GM23338 (cell line): ENCODE data around the gene GADD45B. TPM values are rescaled to one million over a fixed set of nuclear protein-coding genes. Genes with fewer than 3 reads are reported as not detected.

ENCODE experiments used
- ETS1 ChIP-seq: IDR thresholded peaks from 2 replicates; pipeline ENCODE4 v1.6.1; 2016; ENCODE audit warnings: antibody characterized with exemption
- EZH2 ChIP-seq: fragments of 200-600 bp; sonication (generic); IDR thresholded peaks from one replicate; pipeline ENCODE4 v1.8.0; 2017; ENCODE audit warnings: antibody characterized with exemption, mild to moderate bottlenecking, low read depth; ENCODE audit not compliant: unreplicated experiment
- JUNB ChIP-seq: IDR thresholded peaks from one replicate; pipeline ENCODE4 v1.6.1; 2016; ENCODE audit warnings: antibody characterized with exemption; ENCODE audit not compliant: unreplicated experiment
- POLR2AphosphoS5 ChIP-seq: IDR thresholded peaks from 2 replicates; pipeline ENCODE4 v1.6.1; 2016; ENCODE audit warnings: antibody characterized with exemption, low read depth
- REST ChIP-seq: IDR thresholded peaks from one replicate; pipeline ENCODE4 v1.6.1; 2018; ENCODE audit warnings: antibody characterized with exemption; ENCODE audit not compliant: unreplicated experiment
- STAT1 ChIP-seq: IDR thresholded peaks from one replicate; pipeline ENCODE4 v1.6.1; 2016; ENCODE audit warnings: antibody characterized with exemption; ENCODE audit not compliant: unreplicated experiment
- ZNF114 ChIP-seq: fragments of 250-450 bp; sonication (Bioruptor Pico); IDR thresholded peaks from 2 replicates; pipeline ENCODE4 v1.5.0; 2020; ENCODE audit warnings: mild to moderate bottlenecking, moderate library complexity
- ZNF331 ChIP-seq: fragments of 250-450 bp; sonication (Bioruptor Pico); IDR thresholded peaks from 2 replicates; pipeline ENCODE4 v1.5.0; 2020; ENCODE audit warnings: low read depth, mild to moderate bottlenecking, moderate library complexity
- ZNF462 ChIP-seq: fragments of 250-450 bp; sonication (Bioruptor Pico); IDR thresholded peaks from 2 replicates; pipeline ENCODE4 v1.5.0; 2020; ENCODE audit warnings: mild to moderate bottlenecking, moderate library complexity
- polyA plus RNA-seq: library from polyadenylated mRNA; unstranded; fragments of >200 nt; fragmentation: Nextera tagmentation; extraction: Ambion mirVana; gene quantifications from 2 replicates; pipeline ENCODE4 v1.2.1, GENCODE V29; 2016
- total RNA-seq: library from RNA; depleted of rRNA; stranded (reverse); fragments of >200 nt; shearing (Covaris generic); gene quantifications from 2 replicates; pipeline ENCODE4 v1.2.3, GENCODE V29; 2014

GADD45B gene
- total and polyA plus RNA-seq, 2 experiments from 2014 or later = 12.3 to 16.6 TPM

- TF ChIP-seq ZNF462 (CRISPR knock-in tag) (no peak), POLR2AphosphoS5 (no peak; the same call in 1 of the 2 replicates), ETS1 (no peak), JUNB (no peak), STAT1 (no peak), ZNF331 (CRISPR knock-in tag) (no peak), REST (no peak), ZNF114 (CRISPR knock-in tag) (no peak), EZH2 (no peak)
Measured at GRCh38 chr19:2428321-2428690, 47.6 kb upstream of the GADD45B start (continued).
